HFFc6 (cell line): Measurements from ENCODE around the gene CRACR2A. TPM values are rescaled to one million over a fixed set of nuclear protein-coding genes. Genes with fewer than 3 reads are reported as not detected.

ENCODE experiments used
- DNase-seq: peaks from one replicate; pipeline ENCODE4 v3.0.0-alpha.2; 2018
- H3K27ac Mint-ChIP-seq: 2 replicates; pipeline ENCODE4 v1.8.0; 2020; ENCODE audit warnings: mild to moderate bottlenecking, mixed read lengths
- H3K27me3 Mint-ChIP-seq: 2 replicates; pipeline ENCODE4 v1.8.0; 2021; ENCODE audit warnings: mild to moderate bottlenecking, moderate library complexity, mixed read lengths; ENCODE audit not compliant: insufficient read depth
- H3K36me3 Mint-ChIP-seq: 2 replicates; pipeline ENCODE4 v1.8.0; 2021; ENCODE audit warnings: low read depth, mixed read lengths
- H3K4me1 Mint-ChIP-seq: 2 replicates; pipeline ENCODE4 v1.8.0; 2020; ENCODE audit warnings: low read depth, mixed read lengths
- H3K4me3 Mint-ChIP-seq: 2 replicates; pipeline ENCODE4 v1.8.0; 2020; ENCODE audit warnings: mild to moderate bottlenecking, moderate library complexity, mixed read lengths
- H3K9me3 Mint-ChIP-seq: 2 replicates; pipeline ENCODE4 v1.8.0; 2020; ENCODE audit warnings: mild to moderate bottlenecking, mixed read lengths
- CTCF ChIP-seq: fragments of 200-600 bp; sonication (generic); IDR thresholded peaks from 2 replicates; pipeline ENCODE4 v1.5.0; 2021; ENCODE audit warnings: antibody characterized with exemption, mild to moderate bottlenecking
- total RNA-seq, 6 experiments: library from RNA; stranded (reverse); fragmentation: NEBNext Ultra II Directional; extraction: Animal tissue kit (Norgen Biotek cat#: 25700); gene quantifications; 2 replicates in 1 of 6; 3 replicates in 5 of 6; pipeline ENCODE4 v1.2.3, GENCODE V29; 2021

Gene CRACR2A
- total RNA-seq, 6 experiments from 2014 or later: 0.13 to 0.37 (median 0.18) TPM

- no peaks in the 10 kb centered on the region for H3K4me1 Mint-ChIP-seq
- H3K9me3 Mint-ChIP-seq: no peaks in the 10 kb centered on the region
- H3K27ac Mint-ChIP-seq: no peak overlapping the region
- TF ChIP-seq CTCF: no peak
- H3K27me3 Mint-ChIP-seq: peaks cover 16% of the 10 kb centered on the region
- DNase-seq: no peak
- H3K36me3 Mint-ChIP-seq: no peaks in the 10 kb centered on the region
- H3K4me3 Mint-ChIP-seq: no peak overlapping the region
Measured at GRCh38 chr12:3572560-3572959, 180.3 kb downstream of the CRACR2A start.

GRCh38 chr12:3571724-3572123, 181.2 kb downstream of the CRACR2A start:
- Mint-ChIP-seq H3K9me3 (no peaks in the 10 kb centered on the region), H3K4me3 (no peak overlapping the region), H3K36me3 (no peaks in the 10 kb centered on the region), H3K27ac (no peak overlapping the region), H3K27me3 (peaks cover 16% of the 10 kb centered on the region), H3K4me1 (no peaks in the 10 kb centered on the region)
- no peak for TF ChIP-seq CTCF
- DNase-seq: no peak

- no peaks in the 10 kb centered on the region for H3K36me3 Mint-ChIP-seq
- no peaks in the 10 kb centered on the region for H3K9me3 Mint-ChIP-seq
- peaks cover 16% of the 10 kb centered on the region for H3K27me3 Mint-ChIP-seq
- H3K4me1 Mint-ChIP-seq: no peaks in the 10 kb centered on the region
- no peak overlapping the region for H3K4me3 Mint-ChIP-seq
- no peak for TF ChIP-seq CTCF
- DNase-seq: no peak
- H3K27ac Mint-ChIP-seq: no peak overlapping the region
Measured at GRCh38 chr12:3571323-3571722, 181.6 kb downstream of the CRACR2A start.

- H3K9me3 Mint-ChIP-seq: no peaks in the 10 kb centered on the region
- no peak for TF ChIP-seq CTCF
- H3K27me3 Mint-ChIP-seq: peaks cover 13% of the 10 kb centered on the region; the same call in 1 of the 2 replicates
- H3K36me3 Mint-ChIP-seq: no peaks in the 10 kb centered on the region
- H3K27ac Mint-ChIP-seq: no peak overlapping the region
- H3K4me1 Mint-ChIP-seq: peaks cover 8% of the 10 kb centered on the region; the same call in 1 of the 2 replicates
- H3K4me3 Mint-ChIP-seq: no peak overlapping the region
- no peak for DNase-seq
Measured at GRCh38 chr12:3568695-3569094, 184.2 kb downstream of the CRACR2A start.

- no peaks in the 10 kb centered on the region for H3K36me3 Mint-ChIP-seq
- H3K9me3 Mint-ChIP-seq: no peaks in the 10 kb centered on the region
- no peak for DNase-seq
- TF ChIP-seq CTCF: no peak
- H3K27me3 Mint-ChIP-seq: peaks cover 22% of the 10 kb centered on the region; the same call in 1 of the 2 replicates
- H3K4me1 Mint-ChIP-seq: peaks cover 8% of the 10 kb centered on the region; the same call in 1 of the 2 replicates
- H3K4me3 Mint-ChIP-seq: no peak overlapping the region
- H3K27ac Mint-ChIP-seq: no peak overlapping the region
Measured at GRCh38 chr12:3565985-3566384, 186.9 kb downstream of the CRACR2A start.

Other genes with a start within 250 kb of the CRACR2A start
- 1 to 10 TPM; 3.2 to 5.0 (median 3.3) TPM for gene PARP11, start 120.3 kb upstream of the CRACR2A start, total RNA-seq